Measurements from ENCODE around the gene HNRNPA3.
"Not testable (repeated sequence)": the region's sequence is repeated elsewhere in the genome, so short reads cannot be mapped to it uniquely, and the experiment has no call there.

HNRNPA3 gene

GRCh38 chr2:177256026-177256425, 43.4 kb downstream of the HNRNPA3 start:
- no peak for DNase-seq (ENCODE audit: low spot score)

- DNase-seq (ENCODE audit: low spot score), result no peak
These were observed 44.1 kb downstream of the HNRNPA3 start for GRCh38 chr2:177256695-177257094.

GRCh38 chr2:177257471-177257870, 44.9 kb downstream of the HNRNPA3 start:
- DNase-seq (ENCODE audit: low spot score), result no peak

- no peak for DNase-seq (ENCODE audit: low spot score)
These were observed 45.5 kb downstream of the HNRNPA3 start for GRCh38 chr2:177258059-177258458.

GRCh38 chr2:177260379-177260778, 47.8 kb downstream of the HNRNPA3 start:
- DNase-seq (ENCODE audit: low spot score), result no peak

GRCh38 chr2:177261116-177262060, 48.8 kb downstream of the HNRNPA3 start:
- DNase-seq (ENCODE audit: low spot score), result no peak

GRCh38 chr2:177262092-177262491, 49.5 kb downstream of the HNRNPA3 start:
- no peak for DNase-seq (ENCODE audit: low spot score)

GRCh38 chr2:177262958-177263450, 50.4 kb downstream of the HNRNPA3 start:
- DNase-seq (ENCODE audit: low spot score), result no peak

- DNase-seq (ENCODE audit: low spot score), result peak; percentile 92
These were observed 51.0 kb downstream of the HNRNPA3 start for GRCh38 chr2:177263451-177264208.

- DNase-seq (ENCODE audit: low spot score), result no peak
These were observed 51.7 kb downstream of the HNRNPA3 start for GRCh38 chr2:177264209-177264692.

- DNase-seq (ENCODE audit: low spot score), result peak; percentile 88
These were observed 52.3 kb downstream of the HNRNPA3 start, which contains the start of gene NFE2L2 for GRCh38 chr2:177264693-177265587. Gene NFE2L2 (minus strand): TSS chr2:177264727. CDS start chr2:177264576, 151 bp downstream.

GRCh38 chr2:177265824-177266817, 53.5 kb downstream of the HNRNPA3 start:
- DNase-seq (ENCODE audit: low spot score), result peak; percentile 63

- DNase-seq (ENCODE audit: low spot score), result not testable (repeated sequence)
These were observed 54.4 kb downstream of the HNRNPA3 start for GRCh38 chr2:177266955-177267354.

- DNase-seq (ENCODE audit: low spot score), result no peak
These were observed 55.7 kb downstream of the HNRNPA3 start for GRCh38 chr2:177268187-177268871.

GRCh38 chr2:177268901-177269300, 56.3 kb downstream of the HNRNPA3 start:
- no peak for DNase-seq (ENCODE audit: low spot score)

- no peak for DNase-seq (ENCODE audit: low spot score)
These were observed 57.9 kb downstream of the HNRNPA3 start for GRCh38 chr2:177270531-177270930.

- no peak for DNase-seq (ENCODE audit: low spot score)
These were observed 59.5 kb downstream of the HNRNPA3 start for GRCh38 chr2:177271981-177272666.

GRCh38 chr2:177272765-177273164, 60.2 kb downstream of the HNRNPA3 start:
- no peak for DNase-seq (ENCODE audit: low spot score)

GRCh38 chr2:177273408-177273807, 60.8 kb downstream of the HNRNPA3 start:
- DNase-seq (ENCODE audit: low spot score), result no peak

Measured in hematopoietic multipotent progenitor cell treated with erythropoietin and hydrocortisone succinate and interleukin-3 and kit ligand, for 15 days (in vitro differentiated cells).